NCI-H187 treated with DMSO at 0.1 percent for 48 hours (cell line): ENCODE measurements around the gene THOC5.

ENCODE experiments used
- DNase-seq: peaks from one replicate; lab custom pipeline; 2025; lab: John Stamatoyannopoulos, UW

THOC5 gene

DNA sequence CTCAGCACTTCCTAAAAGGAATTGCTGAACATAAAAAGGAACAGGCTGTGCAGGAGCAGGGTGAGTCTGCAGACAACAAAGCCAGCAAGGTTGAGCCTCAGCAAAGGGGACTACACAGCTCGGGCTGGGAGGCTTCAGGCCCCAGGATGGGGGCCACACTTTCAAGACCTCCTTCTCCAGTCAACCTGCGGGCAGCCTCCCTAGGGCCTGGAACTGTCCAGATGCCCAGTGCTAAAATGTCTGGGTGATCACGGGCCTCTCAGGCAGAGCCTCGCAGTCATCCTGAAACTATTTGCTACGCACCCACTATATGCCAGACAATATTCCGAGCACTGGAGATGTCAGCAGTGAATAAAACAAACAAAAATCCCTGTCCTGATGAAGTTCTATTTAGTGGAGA is 77.4 kb downstream of the THOC5 start:
- no peak for DNase-seq

DNA sequence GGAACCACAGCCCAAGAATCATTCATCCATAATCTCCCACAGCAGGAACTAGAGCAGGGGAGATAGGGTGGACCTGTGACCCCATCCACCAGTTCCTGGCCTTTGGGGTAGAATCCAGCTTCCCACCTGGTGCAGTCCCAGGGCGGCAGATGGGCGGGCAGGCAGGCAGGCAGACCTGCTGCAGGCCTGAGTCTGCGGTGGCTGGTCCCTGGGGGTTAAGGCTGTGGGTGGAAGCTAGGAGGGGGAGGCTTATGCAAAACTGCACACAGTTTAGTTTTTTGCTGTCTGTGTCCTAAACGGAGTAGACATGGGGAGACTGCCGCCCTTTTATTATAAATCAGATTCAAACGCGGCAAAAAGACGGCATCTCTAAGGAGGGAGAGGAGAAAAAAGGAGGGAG is 78.0 kb downstream of the THOC5 start:
- no peak for DNase-seq

DNA sequence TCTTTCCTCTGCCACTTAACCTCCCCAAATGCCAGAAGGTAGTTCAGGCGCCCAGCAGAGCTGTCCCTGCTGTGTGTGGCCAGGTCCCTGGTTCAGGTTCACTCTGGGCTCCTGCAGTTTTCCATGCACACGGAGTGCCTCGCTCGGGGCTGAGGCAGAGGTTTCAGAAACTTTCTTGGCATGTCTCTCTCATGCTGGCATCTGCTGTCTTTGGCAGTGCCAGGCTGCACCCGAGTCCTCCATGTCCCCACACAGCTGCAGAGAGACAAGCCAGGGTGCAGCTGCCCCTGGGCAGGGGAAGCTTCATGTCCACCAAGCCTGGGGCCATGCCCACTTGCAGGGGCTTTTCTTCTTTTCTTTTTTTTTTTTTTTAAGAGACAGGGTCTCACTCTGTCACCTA is 80.6 kb downstream of the THOC5 start:
- DNase-seq: no peak

DNA sequence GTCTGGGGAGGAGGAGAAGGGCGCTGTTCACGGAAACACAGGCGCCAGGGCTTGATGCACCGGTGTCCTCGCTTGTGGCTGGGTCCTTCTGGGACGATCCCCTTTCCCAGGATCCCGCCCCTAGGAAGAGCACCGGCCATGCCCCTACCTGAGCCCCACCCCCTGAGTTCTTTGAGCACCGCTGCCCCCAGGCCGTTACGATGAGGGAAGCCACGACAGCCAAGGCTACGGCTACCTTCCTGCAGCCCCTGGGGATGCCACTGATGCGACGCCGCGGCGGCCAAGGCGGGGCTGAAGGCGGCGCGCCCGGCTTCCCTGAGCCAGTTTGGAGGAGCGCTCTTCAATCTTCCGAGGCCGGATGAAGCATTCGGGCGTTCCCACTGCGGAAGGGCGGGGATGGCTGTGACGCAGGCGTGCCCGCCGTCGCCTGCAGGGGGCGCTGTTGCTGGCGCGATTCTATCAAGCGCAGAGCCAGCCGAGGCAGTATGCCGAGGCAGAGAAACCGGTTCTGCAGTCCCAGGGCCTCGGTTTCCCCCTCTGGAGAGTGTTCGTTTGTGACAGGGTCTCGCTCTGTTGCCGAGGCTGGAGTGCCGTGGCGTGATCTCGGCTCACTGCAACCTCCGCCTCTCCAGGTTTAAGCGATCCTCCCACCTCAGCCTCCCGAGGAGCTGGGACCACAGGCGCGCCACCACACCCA is 83.2 kb downstream of the THOC5 start:
- no peak for DNase-seq

DNA sequence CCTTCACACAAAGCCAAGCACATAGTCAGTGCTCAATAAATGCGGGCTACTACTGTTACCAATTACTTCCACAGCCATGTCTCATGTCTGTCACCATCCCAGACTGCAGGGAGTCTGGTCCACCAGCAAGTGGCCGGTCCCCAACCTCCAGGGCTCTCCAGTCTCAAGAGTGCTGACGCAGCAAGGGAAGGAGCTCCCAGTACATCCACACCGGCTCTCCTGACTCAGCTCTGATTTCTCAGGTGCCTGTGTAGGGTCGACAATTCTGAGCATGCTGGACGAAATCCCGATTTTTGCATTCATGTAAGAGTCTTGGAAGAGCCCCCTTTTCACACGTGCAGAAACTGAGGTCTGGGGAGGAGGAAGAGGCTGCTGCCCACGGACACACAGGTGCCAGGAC is 83.8 kb downstream of the THOC5 start:
- no peak for DNase-seq

DNA sequence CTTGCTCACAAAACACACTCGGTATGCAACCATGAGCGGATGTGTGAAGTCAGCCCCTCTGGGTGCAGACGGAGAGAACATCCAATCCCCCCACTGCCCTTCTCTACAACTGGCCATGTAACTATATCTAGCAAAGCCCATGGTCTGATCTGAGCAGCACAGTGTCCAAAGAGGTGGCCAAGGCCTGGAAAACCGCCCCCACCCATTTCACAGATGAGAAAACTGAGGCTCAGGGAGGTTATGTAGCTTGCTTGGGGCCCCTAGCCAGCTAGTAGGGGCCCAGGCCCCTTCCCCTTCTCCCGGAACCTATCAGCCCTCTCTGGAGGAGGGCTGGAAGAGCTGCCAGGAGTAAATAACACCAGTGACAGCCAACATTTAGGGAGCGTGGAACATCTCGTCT is 89.0 kb downstream of the THOC5 start:
- no peak for DNase-seq

DNA sequence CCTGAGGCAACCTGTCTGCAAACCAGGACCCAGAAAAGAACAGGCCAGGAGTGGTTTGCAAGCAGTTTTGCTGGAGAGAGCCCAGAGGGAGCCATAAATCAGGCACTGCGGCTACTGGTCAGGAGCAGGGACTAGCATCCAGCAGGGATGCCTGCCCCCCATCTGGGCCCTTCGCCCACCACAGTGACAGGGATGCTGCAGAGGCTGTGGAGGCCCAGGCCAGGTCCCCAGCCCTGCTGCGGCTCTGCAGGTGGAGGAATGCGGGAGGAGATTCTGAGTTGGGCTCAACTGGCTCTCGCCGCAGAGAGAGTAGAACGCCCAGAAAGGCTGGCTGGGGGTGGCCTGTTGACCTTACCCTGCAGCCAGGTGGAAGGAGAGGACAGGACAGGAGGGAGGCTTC is 89.9 kb downstream of the THOC5 start:
- DNase-seq: no peak

DNA sequence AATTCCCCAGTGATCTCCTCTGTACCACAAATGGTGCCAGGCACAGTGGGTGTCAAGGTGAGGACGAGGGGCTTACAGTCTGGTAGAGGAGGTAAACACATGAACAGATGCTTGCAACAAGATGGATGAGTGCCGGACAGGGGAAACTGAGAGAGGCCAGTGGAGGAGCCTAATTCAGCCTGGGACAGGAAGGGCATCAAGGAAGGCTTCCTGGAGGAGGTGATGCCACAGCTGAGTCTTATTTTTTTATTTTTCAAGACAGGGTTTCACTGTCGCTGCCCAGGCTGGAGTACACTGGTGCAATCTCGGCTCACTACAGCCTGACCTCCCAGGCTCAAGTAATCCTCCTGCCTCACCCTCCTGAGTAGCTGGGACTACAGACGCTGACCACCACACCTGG is 92.3 kb downstream of the THOC5 start:
- no peak for DNase-seq

DNA sequence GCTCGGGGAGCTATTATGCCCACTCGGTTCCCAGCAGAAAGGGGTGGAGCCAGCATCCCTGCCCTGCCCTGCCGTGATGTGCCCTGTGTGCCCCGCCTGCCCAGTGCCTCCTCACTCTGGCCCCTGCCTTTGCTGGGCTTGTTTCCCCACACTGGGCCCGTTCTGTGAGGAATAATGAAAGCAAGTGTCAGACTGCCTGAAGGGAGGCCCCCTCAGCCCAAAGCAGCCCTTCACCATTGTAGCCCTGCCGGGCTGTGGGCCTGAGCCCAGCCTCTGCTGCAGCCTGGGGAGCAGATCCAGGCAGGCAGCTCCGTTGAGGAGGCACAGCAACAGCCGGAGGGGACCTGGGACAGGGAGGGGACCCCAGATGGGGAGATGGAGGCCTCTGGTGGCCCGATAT is 93.8 kb downstream of the THOC5 start:
- DNase-seq: no peak

DNA sequence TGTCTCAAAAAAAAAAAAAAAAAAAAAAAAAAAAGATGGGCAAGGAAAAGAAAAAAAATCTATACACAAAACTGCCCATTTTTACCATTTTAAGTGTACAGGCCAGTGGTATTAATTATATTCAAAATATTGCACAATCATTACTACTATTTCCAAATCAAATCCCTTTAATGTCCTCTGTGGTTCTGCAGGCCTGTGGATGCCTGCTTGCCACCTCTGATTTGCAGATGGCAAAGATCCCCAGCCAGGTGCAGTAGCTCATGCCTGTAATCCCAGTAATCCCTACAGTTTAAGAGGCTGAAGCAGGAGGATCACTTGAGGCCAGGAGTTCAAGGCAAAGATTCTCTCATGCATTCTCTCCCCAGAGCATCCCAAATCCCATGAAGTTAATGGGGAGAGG is 95.0 kb downstream of the THOC5 start:
- DNase-seq: no peak

DNA sequence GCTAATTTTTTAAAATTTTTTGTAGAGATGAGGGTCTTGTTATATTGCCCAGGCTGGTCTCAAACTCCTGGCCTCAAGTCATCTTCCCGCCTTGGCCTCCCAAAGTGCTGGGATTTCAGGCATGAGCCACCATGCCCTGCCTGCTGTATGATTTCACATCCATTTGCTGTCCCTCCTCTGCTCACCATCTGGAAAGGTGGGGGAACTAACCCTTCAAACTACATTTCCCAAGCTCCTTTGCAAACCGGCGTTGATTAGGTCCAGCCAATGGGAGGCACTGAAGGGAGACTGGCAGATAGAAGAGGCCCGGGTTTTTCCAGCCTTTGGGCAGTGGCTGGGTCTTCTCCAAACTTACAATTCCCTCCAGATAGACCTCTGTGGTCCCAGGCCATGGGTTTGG is 95.8 kb downstream of the THOC5 start:
- DNase-seq: peak; percentile 7

DNA sequence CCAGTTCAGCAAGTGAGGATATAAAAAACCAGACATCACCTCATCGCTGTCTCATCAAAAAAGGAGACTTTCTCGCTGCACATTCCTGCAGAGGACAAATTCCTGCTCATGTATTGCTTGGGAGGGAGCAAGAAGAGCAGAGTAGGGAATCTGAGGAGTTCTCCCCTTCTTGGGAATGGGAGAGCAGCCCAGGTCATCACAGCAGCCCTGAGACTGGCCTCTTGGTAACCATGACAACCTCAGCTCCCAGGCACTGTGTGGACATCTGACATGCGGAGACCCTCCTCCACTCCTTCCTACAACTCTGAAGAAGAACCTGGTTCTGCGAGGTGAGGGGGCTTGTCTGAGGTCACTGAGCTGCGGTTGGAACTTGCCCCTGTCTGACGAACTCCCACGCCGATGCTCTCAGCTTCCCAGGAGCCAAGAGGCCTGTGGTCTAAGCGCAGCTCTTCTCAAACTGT is 97.3 kb downstream of the THOC5 start:
- DNase-seq: no peak
